Activated effector memory CD4-positive, alpha-beta T cell treated with anti-CD3 and anti-CD28 coated beads, Interleukin-2, amount 50 U/mL, for 16 hours (primary cell): Measurements from ENCODE around the gene ABHD15.
"Not testable (repeated sequence)": the region's sequence is repeated elsewhere in the genome, so short reads cannot be mapped to it uniquely, and the experiment has no call there.

Source experiments
- DNase-seq: peaks from one replicate; pipeline ENCODE4 v3.0.0-alpha.2; 2020

ABHD15 gene

GRCh38 chr17:29568331-29569244, 1.8 kb upstream of the ABHD15 start, which contains the start of gene TP53I13:
Gene TP53I13, plus strand, starts transcription at chr17:29568701. Its CDS starts 58 bp downstream, at chr17:29568759.
- peak; percentile 96 for DNase-seq

DNA sequence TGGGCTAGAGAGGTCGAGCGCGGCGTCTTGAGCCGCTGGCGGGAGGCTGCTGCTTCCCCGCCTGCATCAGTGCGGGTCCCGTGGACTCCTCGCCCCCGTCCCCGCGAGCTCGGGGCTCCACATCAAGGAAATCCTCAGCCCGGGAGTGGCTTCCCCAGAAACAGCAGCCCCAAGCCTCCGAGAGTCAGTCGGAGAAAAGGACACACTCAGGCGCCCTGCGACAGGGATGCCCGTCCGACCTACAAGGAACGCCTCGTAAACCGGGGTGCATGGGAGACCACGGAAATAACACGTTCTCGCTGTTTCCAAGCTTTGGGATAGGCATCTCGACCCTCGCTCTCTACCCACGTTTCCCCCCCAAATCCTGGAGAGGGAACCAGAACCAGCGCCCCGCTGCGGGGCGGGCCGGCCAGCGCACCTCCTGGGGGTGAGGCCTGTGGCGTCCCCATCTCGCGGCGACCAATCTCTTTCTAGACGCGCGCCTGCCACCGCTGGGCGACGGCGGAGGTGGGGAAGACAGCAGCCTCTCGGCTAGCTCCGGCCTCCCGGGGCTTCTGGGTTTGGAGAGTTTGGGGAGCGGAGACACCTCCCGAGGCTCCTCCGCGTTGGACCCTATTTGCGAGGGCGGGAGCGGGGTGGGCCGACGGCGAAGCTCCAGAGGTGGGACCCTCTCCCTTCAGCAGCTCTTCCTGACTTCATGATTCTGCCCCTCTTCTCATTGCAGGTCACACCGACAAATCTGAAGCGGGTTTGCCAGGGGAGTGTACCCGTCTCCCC, 905 bp upstream of the ABHD15 start:
- peak; percentile 92 for DNase-seq

DNA sequence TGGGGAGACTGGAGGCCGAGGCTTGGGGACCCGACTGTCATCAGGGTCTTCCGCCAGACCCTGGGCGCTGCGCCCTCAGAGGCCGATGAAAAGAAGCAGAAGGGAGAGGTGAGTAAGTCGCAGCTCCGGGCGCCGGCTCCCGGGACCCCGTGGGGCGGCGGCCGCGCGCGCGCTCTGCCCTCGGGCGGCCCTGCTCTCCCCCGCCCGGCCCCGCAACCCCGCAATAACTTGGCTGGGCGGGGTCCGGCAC, 392 bp upstream of the ABHD15 start:
- DNase-seq = no peak

GRCh38 chr17:29565643-29566472, 979 bp downstream of the ABHD15 start:
- peak; percentile 86 for DNase-seq

- DNase-seq = no peak
Measured at GRCh38 chr17:29563816-29564215, 3.0 kb downstream of the ABHD15 start.

- DNase-seq = no peak
Measured at GRCh38 chr17:29562615-29563014, 4.2 kb downstream of the ABHD15 start.

DNA sequence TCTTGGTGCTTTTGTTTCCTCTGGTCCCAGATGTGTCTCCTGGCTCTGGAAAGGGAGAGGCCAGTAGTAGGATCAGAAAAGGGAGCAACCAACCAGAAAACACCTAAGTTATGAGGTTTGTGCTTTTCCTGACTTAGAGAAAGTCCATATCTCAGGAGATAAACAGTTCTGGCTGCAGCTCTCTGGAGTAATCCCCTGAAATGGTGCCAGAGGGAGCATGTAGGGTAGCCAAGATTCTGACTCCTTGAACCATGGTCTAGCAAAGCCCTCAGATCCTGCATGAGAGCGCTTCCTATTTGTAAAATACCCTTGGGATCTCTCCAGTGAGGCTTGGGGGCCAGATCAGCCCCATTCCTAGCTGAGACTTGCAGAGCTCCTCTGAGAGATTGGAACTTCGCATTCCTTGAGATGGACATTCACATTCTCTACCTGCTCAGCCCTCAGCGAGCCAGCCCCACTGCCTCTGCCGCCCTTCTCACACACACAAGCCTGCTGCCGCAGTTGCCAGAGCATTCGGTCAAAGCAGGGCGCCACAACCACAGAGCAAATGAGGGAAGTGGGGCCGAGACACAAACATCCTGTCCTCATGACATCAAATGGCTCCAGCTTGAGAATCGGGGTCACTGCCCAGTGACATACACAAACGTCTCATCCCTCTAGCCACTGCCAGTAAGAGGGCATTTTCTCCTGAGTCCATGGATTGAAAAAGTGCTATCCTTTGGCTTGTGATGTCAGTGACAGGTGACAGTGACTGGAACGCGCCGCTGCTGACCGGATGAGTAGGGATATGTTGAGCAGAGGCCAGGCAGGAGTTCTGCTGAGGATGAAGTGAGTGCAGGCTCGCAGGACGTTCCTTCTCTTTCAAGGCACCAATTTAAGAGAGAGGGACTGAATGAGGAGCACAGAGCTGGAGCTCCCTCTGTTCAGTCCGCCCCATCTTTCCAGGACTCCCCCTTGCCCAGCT, 5.0 kb downstream of the ABHD15 start:
- DNase-seq = no peak

DNA sequence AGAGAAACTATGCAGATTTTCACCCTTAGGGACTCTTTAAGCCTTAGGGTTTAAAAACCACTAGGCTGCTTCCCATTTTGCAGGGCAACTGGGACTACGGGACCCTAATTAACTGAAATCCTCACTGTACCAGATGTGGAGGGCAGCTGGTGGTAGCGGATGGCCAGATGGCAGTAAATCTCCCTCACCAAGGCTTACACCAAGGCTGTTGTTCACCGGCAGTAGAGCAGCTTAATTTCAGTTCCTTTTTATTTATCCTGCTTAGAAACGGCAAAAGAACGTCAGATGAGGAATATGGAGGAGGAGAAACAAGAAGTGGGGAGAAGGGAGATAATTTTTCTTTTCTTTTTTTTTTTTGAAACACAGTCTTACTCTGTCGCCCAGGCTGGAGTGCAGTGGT, 6.5 kb downstream of the ABHD15 start:
- DNase-seq = no peak

GRCh38 chr17:29559640-29560039, 7.2 kb downstream of the ABHD15 start:
- no peak for DNase-seq

GRCh38 chr17:29558139-29558538, 8.7 kb downstream of the ABHD15 start:
- not testable (repeated sequence) for DNase-seq

DNA sequence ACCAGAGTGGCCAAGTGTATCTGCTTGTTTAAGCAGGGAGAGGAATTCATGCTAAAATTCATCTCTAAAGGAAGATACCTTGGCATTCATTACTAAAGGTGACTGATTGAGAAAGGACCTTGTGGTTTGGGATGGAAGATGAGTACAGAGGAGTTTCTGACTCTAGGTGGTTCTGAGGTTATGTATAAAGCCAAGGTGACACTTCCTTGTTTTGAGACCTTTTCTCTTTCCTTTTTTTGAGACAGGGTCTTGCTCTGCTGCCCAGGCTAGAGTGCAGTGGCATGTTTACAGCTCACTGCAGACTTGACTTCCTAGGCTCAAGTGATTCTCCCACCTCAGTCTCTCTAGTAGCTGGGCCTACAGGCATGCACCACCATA, 9.1 kb downstream of the ABHD15 start:
- DNase-seq = no peak

- no peak for DNase-seq
Measured at GRCh38 chr17:29557085-29557738, 9.6 kb downstream of the ABHD15 start.

GRCh38 chr17:29555840-29556239, 11.0 kb downstream of the ABHD15 start:
- DNase-seq = no peak

DNA sequence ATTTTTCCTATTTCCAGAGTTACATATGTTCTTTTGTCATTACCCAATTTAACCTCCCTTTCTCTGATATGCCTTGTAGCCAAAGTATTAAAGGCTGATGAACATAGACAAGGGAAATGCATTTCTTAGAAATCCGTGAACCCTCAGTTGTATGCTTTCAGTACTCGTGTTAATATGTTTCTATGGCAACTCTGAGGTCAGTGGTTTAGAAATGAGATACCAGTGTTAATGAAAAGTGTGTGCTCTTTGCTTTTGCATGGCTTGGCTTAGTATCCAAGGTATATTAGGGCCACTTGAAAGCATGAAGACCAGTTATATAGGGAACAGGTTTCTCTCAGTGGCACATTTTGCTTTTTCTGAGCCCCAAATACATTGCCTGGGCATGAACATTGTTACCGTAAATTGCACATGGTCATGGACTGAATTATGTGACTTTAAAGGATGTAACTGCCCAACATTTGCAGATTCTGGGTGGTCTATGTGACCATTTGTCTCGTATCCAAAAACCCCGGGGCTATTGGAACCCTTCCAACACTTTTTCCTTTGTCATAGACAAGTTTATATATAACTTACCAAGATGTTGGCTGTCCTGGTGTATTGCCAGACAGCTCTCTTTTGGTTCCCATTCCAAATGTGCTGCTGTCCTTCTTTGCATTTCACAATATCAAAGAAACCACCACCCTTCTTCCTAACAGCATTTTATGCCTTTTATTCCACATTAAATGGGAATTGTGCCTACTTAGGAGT, 17.5 kb downstream of the ABHD15 start:
- no peak for DNase-seq

DNA sequence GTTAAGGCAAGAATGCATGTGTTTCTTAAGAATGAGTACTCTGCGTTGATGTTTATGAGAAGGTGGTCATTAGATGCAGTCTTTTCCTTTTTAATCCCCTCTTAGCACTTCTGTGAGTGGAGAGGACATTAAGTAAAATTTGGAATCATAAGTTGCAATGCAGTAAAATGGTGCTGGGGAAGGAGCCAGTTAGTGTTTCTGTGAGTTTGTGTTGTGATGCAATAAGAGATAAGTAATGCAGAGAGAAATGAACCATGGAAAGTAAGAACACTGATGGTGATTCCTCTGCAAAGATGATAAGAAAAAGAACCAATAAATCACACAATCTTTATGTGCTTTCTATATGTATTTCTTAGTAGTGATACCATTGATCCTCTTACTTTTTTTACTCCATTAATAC, 20.0 kb downstream of the ABHD15 start:
- DNase-seq = no peak

DNA sequence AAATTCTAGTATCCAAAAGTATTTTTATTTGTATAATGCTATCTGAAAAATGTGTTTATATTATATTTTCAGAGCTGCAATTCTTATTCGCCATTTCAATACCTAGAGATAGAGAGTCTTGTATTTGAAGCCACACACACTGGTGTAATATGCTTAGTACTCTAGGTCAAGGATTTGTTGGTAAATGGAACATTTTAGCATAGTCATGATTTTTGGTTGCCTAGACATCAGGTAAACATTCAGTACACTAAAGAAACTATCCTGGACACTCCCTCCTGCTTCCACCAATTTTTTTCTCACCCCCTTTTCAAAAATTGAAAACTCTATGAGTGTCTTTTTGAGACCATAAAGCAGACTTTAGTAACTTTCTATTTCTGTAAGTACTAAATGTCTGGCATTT, 20.8 kb downstream of the ABHD15 start:
- no peak for DNase-seq

- no peak for DNase-seq
Measured at GRCh38 chr17:29544066-29544465, 22.8 kb downstream of the ABHD15 start.

DNA sequence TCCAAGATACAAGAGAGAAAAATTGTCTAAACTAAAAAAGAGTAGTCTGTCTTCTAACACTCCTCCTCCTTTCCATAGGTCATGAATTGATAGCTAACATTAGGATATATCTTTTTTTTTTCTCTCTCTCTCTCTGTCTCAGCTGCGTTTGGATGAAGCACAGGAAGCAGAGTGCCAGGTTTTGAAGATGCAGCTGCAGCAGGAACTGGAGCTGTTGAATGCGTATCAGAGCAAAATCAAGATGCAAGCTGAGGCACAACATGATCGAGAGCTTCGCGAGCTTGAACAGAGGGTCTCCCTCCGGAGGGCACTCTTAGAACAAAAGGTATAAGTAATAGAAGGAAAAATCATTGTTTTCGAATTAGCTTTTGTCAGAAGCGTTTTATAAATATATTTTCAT, 32.9 kb downstream of the ABHD15 start:
- DNase-seq = no peak

- no peak for DNase-seq
Measured at GRCh38 chr17:29526322-29526721, 40.5 kb downstream of the ABHD15 start.

GRCh38 chr17:29524692-29525091, 42.1 kb downstream of the ABHD15 start:
- no peak for DNase-seq

GRCh38 chr17:29518359-29518758, 48.5 kb downstream of the ABHD15 start:
- DNase-seq = no peak
